ENCODE measurements around the gene HDGFL2.

HDGFL2 gene

GRCh38 chr19:4516199-4516938 is 44.3 kb downstream of the HDGFL2 start:
- TF ChIP-seq, protein P1, sequence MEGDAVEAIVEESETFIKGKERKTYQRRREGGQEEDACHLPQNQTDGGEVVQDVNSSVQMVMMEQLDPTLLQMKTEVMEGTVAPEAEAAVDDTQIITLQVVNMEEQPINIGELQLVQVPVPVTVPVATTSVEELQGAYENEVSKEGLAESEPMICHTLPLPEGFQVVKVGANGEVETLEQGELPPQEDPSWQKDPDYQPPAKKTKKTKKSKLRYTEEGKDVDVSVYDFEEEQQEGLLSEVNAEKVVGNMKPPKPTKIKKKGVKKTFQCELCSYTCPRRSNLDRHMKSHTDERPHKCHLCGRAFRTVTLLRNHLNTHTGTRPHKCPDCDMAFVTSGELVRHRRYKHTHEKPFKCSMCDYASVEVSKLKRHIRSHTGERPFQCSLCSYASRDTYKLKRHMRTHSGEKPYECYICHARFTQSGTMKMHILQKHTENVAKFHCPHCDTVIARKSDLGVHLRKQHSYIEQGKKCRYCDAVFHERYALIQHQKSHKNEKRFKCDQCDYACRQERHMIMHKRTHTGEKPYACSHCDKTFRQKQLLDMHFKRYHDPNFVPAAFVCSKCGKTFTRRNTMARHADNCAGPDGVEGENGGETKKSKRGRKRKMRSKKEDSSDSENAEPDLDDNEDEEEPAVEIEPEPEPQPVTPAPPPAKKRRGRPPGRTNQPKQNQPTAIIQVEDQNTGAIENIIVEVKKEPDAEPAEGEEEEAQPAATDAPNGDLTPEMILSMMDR (IDR thresholded peaks at IDR 0.05; ENCODE audit: low read depth, low read length, missing control alignments) = no peak
- no peak overlapping the region for H3K4me3 ChIP-seq (ENCODE audit: low read depth, low read length)
- no peak for DNase-seq (ENCODE audit: low read depth)

- DNase-seq (ENCODE audit: low read depth) = no peak
- no peak overlapping the region for H3K4me3 ChIP-seq (ENCODE audit: low read depth, low read length)
- TF ChIP-seq, protein P1 (IDR thresholded peaks at IDR 0.05; ENCODE audit: low read depth, low read length, missing control alignments) = no peak
Measured at GRCh38 chr19:4516939-4517300, 44.8 kb downstream of the HDGFL2 start.

- TF ChIP-seq, protein P1 (IDR thresholded peaks at IDR 0.05; ENCODE audit: low read depth, low read length, missing control alignments) = no peak
Measured at GRCh38 chr19:4517451-4518057, 45.5 kb downstream of the HDGFL2 start.

DNA sequence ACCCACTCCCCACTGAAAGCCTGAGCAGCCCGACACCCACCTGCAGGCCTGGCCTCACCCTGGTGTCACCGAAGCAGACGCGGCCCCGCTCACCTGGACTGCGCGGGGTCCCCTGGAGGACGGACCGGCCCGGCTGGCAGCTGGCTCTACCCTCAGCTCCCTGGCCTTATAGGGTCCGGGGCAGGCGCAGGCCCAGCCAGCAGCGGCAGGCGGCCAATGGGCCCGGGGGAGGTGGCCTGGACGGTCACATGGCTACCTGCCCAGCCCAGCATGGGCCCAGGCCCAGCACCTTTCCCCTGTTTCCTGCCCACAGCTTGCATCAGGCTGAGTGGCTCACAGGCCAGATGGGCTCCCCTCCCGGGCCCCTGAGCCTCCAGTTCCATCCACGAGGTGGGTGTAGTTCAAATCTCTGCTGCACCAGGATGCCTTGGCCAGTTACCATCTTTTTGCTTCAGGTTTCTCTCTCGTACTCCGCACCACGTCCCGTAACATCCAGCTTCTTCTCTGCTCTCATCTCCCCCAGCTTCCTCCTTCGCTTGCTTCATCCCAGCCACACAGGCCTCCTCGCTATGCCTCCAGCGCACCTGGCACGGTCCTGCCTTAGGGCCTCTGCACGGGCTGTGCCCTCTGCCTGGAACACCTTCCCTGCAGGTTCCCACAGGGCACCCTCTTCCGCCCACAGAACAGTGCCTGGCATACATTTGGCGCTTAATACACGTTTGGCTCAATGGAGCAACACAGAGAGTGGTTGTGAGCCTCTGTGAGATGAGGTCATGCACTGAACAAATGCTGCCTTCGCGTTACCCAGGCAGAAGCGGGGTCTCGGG is 46.5 kb downstream of the HDGFL2 start, which contains the start of gene PLIN4:
TSS of gene PLIN4 (minus strand) at position 142 of the 827 bp plus-strand sequence. CDS start 214 bp downstream, outside the sequence.
- no peak for DNase-seq (ENCODE audit: low read depth)
- no peak within 1 kb of the TSS for H3K4me3 ChIP-seq (ENCODE audit: low read depth, low read length)
- TF ChIP-seq, protein P1 (IDR thresholded peaks at IDR 0.05; ENCODE audit: low read depth, low read length, missing control alignments) = no peak

More at GRCh38 chr19:4517451-4518057, 45.5 kb downstream of the HDGFL2 start:
- no peak for DNase-seq (ENCODE audit: low read depth)
- H3K4me3 ChIP-seq (ENCODE audit: low read depth, low read length) = no peak overlapping the region

DNA sequence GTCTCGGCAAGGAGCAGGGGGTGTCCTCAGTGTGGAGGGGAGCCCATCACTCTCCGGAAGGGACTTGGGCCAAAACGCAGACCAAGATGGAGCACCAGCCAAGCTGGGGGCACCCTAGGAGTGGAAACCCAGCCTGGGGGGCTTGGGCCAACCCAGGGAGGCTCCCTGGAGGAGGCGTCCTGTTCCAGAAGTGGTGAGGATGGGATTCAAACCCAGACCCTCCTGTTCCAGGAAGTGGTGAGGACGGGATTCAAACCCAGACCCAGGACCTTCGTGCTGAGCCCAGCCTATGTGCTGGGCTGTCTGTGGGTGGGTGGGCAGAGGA is 47.0 kb downstream of the HDGFL2 start:
- H3K4me3 ChIP-seq (ENCODE audit: low read depth, low read length) = no peak overlapping the region
- TF ChIP-seq, protein P1 (IDR thresholded peaks at IDR 0.05; ENCODE audit: low read depth, low read length, missing control alignments) = no peak
- no peak for DNase-seq (ENCODE audit: low read depth)

DNA sequence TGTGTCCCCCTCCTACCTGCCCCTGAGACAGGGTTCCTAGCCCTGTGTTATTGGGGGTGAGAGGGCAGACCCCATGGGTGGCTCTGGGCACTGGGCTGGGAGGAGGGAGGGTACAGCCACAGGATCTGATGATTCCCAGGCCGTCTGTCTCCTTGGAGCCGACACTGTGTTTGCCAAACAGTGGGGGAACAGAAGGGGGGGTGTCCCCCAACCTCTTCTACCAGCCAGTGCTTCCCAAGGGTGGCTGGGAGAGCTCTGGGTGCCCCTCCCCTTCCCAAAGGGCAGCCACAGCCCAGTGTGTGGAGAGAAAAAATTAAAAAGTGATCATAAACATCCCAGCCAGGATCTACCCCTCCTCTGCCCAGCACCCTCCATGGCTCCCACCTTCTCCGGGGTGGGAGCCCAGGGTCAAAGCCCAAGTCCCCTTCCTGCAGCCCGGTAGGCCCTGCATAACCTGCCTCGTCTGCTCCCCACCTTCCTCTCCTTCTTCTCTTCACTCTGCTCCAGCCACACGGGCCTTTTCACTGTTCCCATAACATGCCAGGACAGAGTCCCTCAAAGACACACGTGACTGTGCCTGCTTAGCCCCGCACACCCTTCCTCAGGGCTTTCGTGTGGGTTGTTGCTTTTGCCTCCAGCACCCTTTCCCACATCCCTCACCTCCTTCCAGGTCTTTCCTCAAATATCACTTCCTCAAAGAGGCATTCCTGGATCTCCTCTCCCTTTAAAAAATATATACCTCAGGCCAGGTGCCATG is 47.6 kb downstream of the HDGFL2 start:
- no peak for DNase-seq (ENCODE audit: low read depth)
- H3K4me3 ChIP-seq (ENCODE audit: low read depth, low read length) = no peak overlapping the region
- TF ChIP-seq, protein P1 (IDR thresholded peaks at IDR 0.05; ENCODE audit: low read depth, low read length, missing control alignments) = no peak

Data from GM12864 (cell line).